EL (cell line): Measurements from ENCODE around the gene FTCDNL1.

Source experiments
- DNase-seq: peaks from one replicate; pipeline ENCODE4 v3.0.0-alpha.2; 2016

FTCDNL1 gene

DNA sequence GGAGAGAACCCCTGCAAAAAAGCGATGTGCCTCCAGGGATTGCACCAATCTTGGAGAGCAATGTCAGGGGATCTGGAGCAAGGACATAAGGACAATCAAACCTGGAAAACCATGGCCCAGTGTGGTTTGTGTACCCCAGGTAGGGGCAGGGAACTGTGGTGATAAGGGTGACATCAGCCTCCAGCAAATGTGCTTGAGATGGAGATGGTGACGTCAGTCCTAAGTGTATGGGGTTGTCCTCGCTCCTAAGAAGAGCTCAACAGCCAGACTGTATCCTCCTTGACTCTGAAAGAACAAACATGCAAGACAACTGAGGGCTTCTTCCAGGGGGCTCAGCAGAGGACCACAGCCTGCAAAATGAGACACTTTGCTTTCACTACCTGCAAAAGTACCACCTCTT lies 71.4 kb downstream of the FTCDNL1 start:
- no peak for DNase-seq

DNA sequence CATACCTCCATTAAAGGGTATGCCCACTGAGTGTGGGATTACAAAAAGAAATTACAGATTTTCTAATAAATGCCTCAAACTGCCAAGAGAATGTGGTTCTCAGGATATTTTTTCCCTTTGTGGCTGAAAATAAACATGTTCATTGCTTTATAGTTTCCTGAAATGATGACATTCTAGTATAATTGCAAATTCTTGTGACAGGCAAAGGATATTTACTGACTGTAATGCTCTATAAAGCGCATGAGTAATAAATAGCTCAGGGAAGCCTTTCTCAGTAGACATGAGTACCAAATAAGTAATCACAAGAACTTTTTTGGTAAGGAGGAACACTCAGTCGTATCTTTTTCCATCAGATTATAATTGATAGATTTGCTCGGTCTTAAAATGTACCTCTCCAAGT lies 72.3 kb downstream of the FTCDNL1 start:
- no peak for DNase-seq

- no peak for DNase-seq
Observed at GRCh38 chr2:199777916-199778315, 73.1 kb downstream of the FTCDNL1 start.

- DNase-seq: no peak
Observed at GRCh38 chr2:199777315-199777714, 73.7 kb downstream of the FTCDNL1 start.

DNA sequence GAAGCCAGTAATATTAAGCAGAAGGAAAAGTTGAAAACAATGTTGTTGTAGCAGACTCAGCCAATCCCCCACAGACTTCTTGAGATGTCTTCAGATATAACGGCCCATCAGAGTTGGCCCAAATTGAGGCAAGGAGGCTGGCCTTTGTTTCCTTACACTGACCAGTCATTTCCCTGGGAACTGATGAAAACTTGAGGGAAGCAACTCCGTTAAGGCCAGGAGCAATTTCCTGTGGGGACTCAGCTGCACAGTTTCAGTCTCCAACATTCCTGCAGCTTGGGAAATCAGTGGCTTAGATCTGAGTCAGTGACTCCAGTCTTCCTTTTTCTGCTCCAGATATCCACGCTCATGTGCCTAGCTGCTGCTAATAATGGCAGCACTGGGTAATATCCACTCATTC lies 75.7 kb downstream of the FTCDNL1 start:
- peak; percentile 6 for DNase-seq

- no peak for DNase-seq
Observed at GRCh38 chr2:199772035-199772976, 78.7 kb downstream of the FTCDNL1 start.

DNA sequence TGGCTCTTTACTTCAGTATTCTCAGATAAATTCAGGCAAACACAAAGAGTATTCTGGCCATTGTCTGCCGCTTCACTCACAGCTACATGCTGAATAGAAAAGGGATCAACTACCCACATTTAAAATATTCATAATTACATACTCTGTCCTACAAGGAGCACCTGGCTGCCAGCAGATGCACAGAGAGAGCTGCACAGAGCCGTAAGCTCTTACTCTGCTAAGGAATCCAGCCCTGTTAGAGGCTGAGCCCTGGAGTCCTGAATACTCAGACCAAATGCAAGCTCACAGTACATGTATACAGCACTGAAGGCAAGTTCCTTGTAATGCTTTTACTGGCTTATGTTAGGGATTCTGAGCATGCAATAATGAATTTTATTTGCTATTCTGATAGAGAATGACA lies 80.3 kb downstream of the FTCDNL1 start:
- DNase-seq: no peak

DNA sequence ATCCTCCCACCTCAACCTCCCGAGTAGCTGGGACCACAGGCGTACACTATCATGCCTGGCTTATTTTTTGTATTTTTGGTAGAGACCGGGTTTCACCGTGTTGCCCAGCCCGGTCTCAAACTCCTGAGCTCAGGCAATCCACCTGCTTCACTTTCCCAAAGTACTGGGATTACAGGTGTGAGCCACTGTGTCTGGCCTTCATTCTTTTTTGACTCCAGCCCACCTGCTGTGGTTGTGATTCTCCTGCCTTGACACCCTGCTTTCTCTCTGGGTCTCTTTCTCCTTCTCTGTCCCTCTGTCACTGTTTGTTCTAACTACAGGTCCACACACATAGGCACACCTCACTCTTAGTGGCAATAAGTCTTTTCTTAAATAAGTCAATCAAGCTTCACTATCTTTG lies 85.3 kb downstream of the FTCDNL1 start:
- DNase-seq: no peak

GRCh38 chr2:199764273-199764800 lies 86.7 kb downstream of the FTCDNL1 start:
- DNase-seq: no peak

GRCh38 chr2:199762963-199763362 lies 88.0 kb downstream of the FTCDNL1 start:
- no peak for DNase-seq

- no peak for DNase-seq
Observed at GRCh38 chr2:199760574-199760973, 90.4 kb downstream of the FTCDNL1 start.

GRCh38 chr2:199757233-199757870 lies 93.6 kb downstream of the FTCDNL1 start:
- DNase-seq: no peak

GRCh38 chr2:199756743-199757142 lies 94.2 kb downstream of the FTCDNL1 start:
- no peak for DNase-seq

- no peak for DNase-seq
Observed at GRCh38 chr2:199756211-199756610, 94.8 kb downstream of the FTCDNL1 start.

DNA sequence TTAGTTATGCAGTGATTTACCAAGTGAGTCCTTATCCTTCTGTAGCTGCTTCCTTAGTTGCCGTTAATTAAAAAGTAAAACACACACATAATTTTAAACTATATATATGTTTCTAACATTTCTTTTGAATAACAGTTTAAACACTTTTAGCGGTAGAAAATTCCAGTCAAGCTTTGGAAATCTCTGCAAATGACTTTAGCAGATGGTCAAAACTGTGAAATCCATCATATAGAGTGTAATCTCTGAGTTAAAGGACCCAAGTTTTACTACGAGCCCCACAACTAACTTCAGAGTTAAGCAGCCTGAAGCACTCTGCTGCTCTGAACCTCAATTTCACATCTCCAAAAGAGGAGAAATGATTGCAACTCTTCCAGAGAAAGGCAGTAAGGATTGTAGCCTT lies 96.2 kb downstream of the FTCDNL1 start:
- DNase-seq: no peak

GRCh38 chr2:199751492-199752120 lies 99.4 kb downstream of the FTCDNL1 start:
- no peak for DNase-seq

- no peak for DNase-seq
Observed at GRCh38 chr2:199749571-199749970, 101.4 kb downstream of the FTCDNL1 start.

DNA sequence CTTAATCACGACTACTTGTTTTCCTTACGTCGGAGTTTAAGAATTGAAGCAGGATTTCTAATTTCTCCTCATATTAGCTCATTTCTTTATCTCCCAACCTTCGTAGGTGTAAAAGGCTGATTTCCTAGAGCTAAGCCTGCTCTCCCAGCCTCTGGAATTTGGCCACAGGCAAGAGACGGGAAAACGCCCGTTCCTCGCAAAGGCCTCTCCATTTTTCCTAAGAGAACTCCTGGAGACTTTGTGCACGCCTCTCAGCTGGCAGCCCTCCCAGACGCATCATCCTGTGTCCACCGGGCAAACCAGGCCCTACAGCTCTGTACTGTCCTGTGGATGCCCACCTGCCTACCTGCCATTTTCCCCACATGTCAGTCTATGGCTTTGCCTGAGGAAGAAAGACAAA lies 106.3 kb downstream of the FTCDNL1 start:
- DNase-seq: no peak

GRCh38 chr2:199744260-199744659 lies 106.7 kb downstream of the FTCDNL1 start:
- DNase-seq: no peak

GRCh38 chr2:199743415-199744120 lies 107.4 kb downstream of the FTCDNL1 start:
- no peak for DNase-seq

- DNase-seq: no peak
Observed at GRCh38 chr2:199742884-199743283, 108.1 kb downstream of the FTCDNL1 start.

- no peak for DNase-seq
Observed at GRCh38 chr2:199740111-199740428, 110.9 kb downstream of the FTCDNL1 start.
